ENCODE measurements around the gene SDCBP2. TPM values are rescaled to one million over a fixed set of nuclear protein-coding genes. Genes with fewer than 3 reads are reported as not detected.

The SDCBP2 gene
- total RNA-seq, 1 donor from 2014 or later, result 10.8 TPM

DNA sequence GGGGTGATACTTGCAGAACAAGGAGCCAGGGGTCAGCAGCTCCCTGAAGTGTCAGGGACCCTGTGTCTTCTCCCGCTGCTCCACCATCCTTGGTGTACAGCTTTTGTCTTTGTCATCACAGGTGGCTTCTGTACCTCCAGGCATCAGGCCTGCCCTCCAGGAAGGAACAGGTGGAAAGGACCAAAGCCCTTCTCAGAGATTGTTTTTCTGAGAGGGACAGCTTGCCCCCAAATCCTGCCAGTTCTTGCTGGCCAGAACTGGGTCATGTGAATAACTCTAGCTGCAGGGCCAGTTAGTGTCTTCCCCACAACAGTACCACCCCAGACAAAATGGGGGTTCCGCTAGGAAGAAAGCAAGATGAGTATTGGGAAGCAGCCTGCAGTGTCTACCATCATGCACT, 31.5 kb downstream of the SDCBP2 start:
- intact Hi-C loops (cut with DNase I), result no loop called here
- no peak overlapping the region for H3K27ac ChIP-seq
- no peak overlapping the region for H3K4me3 ChIP-seq
- H3K27me3 ChIP-seq (ENCODE audit: low read depth), result no peaks in the 10 kb centered on the region
- no peak for ATAC-seq
- no peak for DNase-seq
- H3K9me3 ChIP-seq, result no peaks in the 10 kb centered on the region
- TF ChIP-seq, protein P1, sequence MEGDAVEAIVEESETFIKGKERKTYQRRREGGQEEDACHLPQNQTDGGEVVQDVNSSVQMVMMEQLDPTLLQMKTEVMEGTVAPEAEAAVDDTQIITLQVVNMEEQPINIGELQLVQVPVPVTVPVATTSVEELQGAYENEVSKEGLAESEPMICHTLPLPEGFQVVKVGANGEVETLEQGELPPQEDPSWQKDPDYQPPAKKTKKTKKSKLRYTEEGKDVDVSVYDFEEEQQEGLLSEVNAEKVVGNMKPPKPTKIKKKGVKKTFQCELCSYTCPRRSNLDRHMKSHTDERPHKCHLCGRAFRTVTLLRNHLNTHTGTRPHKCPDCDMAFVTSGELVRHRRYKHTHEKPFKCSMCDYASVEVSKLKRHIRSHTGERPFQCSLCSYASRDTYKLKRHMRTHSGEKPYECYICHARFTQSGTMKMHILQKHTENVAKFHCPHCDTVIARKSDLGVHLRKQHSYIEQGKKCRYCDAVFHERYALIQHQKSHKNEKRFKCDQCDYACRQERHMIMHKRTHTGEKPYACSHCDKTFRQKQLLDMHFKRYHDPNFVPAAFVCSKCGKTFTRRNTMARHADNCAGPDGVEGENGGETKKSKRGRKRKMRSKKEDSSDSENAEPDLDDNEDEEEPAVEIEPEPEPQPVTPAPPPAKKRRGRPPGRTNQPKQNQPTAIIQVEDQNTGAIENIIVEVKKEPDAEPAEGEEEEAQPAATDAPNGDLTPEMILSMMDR (IDR thresholded peaks at IDR 0.05), result no peak
- no peaks in the 10 kb centered on the region for H3K36me3 ChIP-seq
- no peaks in the 10 kb centered on the region for H3K4me1 ChIP-seq

DNA sequence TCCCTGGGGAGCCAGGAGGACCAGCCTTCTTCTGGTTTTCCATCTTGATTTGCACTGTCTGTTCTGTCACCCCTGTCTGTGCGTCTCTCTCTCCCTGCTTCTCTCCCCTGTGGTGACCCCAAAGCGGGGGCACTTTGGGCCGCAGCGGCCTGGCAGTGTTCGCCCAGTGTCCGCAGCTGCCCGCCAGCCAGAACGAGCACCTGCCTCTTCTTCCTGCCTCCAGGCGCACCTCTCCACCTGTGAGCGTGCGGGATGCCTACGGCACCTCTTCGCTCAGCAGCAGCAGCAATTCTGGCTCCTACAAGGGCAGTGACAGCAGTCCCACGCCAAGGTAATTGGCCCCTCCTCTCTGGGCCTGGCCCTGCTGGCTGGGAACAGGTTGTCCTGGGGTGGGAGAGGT, 32.0 kb downstream of the SDCBP2 start:
- ATAC-seq (no peak), DNase-seq (no peak)
- TF ChIP-seq, protein P1 (IDR thresholded peaks at IDR 0.05), result no peak
- H3K27me3 ChIP-seq (ENCODE audit: low read depth), result no peaks in the 10 kb centered on the region
- no peak overlapping the region for H3K4me3 ChIP-seq
- no peaks in the 10 kb centered on the region for H3K36me3 ChIP-seq
- no peaks in the 10 kb centered on the region for H3K9me3 ChIP-seq
- intact Hi-C loops (cut with DNase I), result no loop called here
- no peak overlapping the region for H3K27ac ChIP-seq
- H3K4me1 ChIP-seq, result no peaks in the 10 kb centered on the region

DNA sequence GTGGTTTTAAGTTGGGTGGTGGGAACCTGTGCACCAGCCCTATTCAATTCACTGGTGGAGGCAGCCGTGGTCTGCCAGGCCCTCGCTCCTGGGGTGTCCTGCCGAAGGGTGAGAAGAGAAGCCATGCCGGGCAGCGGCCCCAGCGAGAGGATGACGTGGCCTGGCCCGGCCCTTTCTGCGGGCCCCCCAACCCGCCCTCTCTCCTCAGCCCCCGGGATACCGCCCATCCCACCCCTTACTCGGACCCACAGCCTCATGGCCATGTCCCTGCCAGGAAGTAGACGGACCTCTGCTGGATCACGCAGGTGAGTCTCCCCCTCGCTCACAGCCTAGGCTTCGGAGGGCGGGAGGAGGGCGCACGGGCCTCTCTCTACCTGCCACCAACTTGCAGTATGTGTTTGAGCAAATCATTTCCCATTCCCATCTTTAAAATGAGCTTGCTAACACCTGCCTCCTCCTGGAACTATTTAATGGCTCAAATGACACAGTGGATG, 32.8 kb downstream of the SDCBP2 start:
- Histone ChIP-seq H3K9me3 (no peaks in the 10 kb centered on the region), H3K27me3 (ENCODE audit: low read depth) (no peaks in the 10 kb centered on the region), H3K36me3 (no peaks in the 10 kb centered on the region), H3K27ac (no peak overlapping the region), H3K4me1 (no peaks in the 10 kb centered on the region), H3K4me3 (no peak overlapping the region)
- intact Hi-C loops (cut with DNase I), result no loop called here
- DNase-seq (no peak), ATAC-seq (no peak)
- TF ChIP-seq, protein P1 (IDR thresholded peaks at IDR 0.05), result no peak

DNA sequence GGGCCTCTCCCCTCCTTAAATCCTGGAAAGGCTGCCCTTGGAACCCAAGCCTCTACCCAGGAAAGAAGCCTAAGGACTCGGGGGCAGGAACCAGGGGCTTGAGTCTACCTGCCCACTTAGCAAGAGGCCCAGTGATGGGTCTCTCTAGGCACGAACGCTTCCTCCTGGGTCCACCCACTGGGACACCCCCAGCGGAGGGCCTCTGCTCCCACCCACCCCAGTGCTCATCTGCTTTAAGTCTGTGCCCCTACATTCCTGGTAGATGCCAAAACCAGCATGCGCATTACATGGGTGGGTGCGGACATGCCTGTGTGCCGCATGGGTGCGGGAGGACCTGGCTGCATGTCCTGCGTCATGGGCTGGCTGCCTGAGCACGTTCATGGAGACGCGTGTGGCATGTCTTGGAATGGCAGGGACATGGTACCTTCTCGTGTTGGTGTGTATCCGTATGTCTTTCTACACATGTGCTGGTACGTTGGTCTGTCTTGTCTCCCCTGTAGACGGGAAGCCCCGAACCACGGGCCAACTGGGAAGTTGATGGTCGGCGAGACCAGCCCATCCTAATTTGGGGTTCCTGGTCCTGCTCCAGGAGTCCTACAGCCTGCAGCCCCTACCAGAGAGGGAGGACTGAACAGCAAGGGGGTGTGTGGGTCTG, 33.5 kb downstream of the SDCBP2 start:
- Histone ChIP-seq H3K27ac (no peak overlapping the region), H3K9me3 (no peaks in the 10 kb centered on the region), H3K36me3 (no peaks in the 10 kb centered on the region), H3K27me3 (ENCODE audit: low read depth) (no peaks in the 10 kb centered on the region), H3K4me3 (no peak overlapping the region), H3K4me1 (no peaks in the 10 kb centered on the region)
- ATAC-seq (no peak), DNase-seq (no peak)
- intact Hi-C loops (cut with DNase I), result no loop called here
- TF ChIP-seq, protein P1 (IDR thresholded peaks at IDR 0.05), result no peak

DNA sequence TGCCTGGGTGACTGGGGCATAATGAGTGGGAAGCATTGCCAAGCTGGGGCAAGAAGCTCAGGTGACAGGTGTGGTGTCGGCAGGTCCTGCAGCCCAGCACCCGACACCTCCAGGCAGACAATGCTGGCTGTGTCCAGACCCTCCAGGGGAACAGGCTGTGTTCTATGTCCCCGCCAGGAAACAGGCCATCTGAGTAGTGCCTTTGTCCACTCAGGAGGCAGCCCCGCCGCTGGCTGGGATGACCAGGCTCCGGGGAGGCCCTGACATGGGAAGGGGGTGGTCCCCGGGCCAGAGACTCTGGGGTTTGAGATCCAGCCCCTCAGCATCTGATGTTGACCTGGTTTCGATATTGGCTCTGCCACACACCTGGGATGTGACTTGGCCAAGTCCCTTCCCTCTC, 34.4 kb downstream of the SDCBP2 start:
- intact Hi-C loops (cut with DNase I), result no loop called here
- Histone ChIP-seq H3K27ac (no peak overlapping the region), H3K36me3 (no peaks in the 10 kb centered on the region), H3K4me3 (no peak overlapping the region), H3K9me3 (no peaks in the 10 kb centered on the region), H3K4me1 (no peaks in the 10 kb centered on the region), H3K27me3 (ENCODE audit: low read depth) (no peaks in the 10 kb centered on the region)
- TF ChIP-seq, protein P1 (IDR thresholded peaks at IDR 0.05), result no peak
- ATAC-seq (no peak), DNase-seq (no peak)

All from lower lobe of right lung (tissue), 2 donors.